Spinal cord (tissue), 10 donors: Measurements from ENCODE around the gene RASAL1. TPM values are rescaled to one million over a fixed set of nuclear protein-coding genes. Genes with fewer than 3 reads are reported as not detected.

ENCODE experiments used
- DNase-seq, 6 donors: peaks; one replicate each; pipeline versions ENCODE4 v3.0.0 to v3.0.0-alpha.2; 2013 to 2015; ENCODE audit warnings: low spot score in 6 of 6, low read depth in 4 of 6
- H3K27ac ChIP-seq: one replicate; pipeline ENCODE4 v1.5.1; 2013; ENCODE audit warnings: low read depth, low read length, control low read depth
- H3K27me3 ChIP-seq: one replicate; pipeline ENCODE4 v1.6.1; 2013; ENCODE audit warnings: low read length; ENCODE audit not compliant: control insufficient read depth, insufficient read depth
- H3K36me3 ChIP-seq: one replicate; pipeline ENCODE4 v1.6.1; 2013; ENCODE audit warnings: low read length; ENCODE audit not compliant: control insufficient read depth, insufficient read depth
- H3K4me1 ChIP-seq: one replicate; pipeline ENCODE4 v1.6.1; 2013; ENCODE audit warnings: low read length; ENCODE audit not compliant: control insufficient read depth, insufficient read depth
- H3K4me3 ChIP-seq: one replicate; pipeline ENCODE4 v1.5.1; 2013; ENCODE audit warnings: low read depth, low read length, control low read depth
- H3K9me3 ChIP-seq: one replicate; pipeline ENCODE4 v1.6.1; 2013; ENCODE audit warnings: low read length; ENCODE audit not compliant: control insufficient read depth, insufficient read depth
- WGBS: methylation state at CpG from one replicate; pipeline ENCODE4 v1.1.5; 2013; ENCODE audit warnings: missing lambda C conversion rate; ENCODE audit not compliant: insufficient coverage; 5-methylcytosine and 5-hydroxymethylcytosine counted together
- polyA plus RNA-seq, 2 donors: library from polyadenylated mRNA; unstranded; fragments of 120-200 nt; gene quantifications; one replicate each; pipeline ENCODE4 v1.2.1, GENCODE V29; 2013; ENCODE audit not compliant: insufficient read length in 2 of 2
- total RNA-seq, 2 donors: library from RNA; depleted of rRNA in 1 of 2; stranded (reverse); fragments of 120-200 nt in 1 of 2; fragments of >200 nt in 1 of 2; gene quantifications; one replicate each; pipeline versions ENCODE4 v1.2.3 to v1.2.4, GENCODE V29; 2013 to 2014
- donor health status: healthy.

RASAL1 gene
- total and polyA plus RNA-seq, 4 donors: 0.72 to 3.0 (median 2.4) TPM

DNA sequence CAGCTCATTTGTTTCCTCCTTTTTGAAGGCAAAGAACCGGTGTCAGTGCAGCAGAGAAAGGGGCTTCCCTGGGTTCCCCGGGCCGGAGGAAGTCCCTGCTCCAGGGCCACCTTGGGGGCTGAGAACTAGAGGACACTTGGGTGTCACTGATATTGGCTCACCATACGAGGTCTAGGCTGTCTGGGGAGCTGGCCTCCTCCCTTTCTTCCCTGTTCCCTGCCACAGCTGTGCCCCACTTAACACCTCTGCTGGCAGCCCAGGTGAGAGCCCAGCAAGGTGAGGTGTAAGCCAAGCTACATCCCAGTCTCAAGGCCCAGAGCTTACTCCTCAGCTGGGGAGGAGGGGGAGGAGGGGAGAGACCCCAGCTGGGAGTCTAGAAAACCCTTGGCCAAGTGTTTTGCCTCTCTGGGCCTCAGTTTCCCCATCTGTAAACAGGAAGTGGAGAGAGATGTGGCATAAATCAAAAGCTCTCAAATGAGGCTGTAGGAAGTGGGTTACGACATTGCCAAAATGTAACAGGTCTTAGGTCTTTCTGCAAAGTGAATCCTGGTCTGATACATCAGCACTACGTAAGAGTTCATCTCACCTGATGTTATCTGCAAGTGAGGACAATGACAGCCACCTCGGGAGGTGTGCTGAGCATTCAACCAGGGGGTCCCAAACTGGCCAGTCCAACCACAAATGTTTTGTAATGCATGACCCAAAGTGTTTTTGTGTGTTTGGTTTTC, 25.5 kb downstream of the RASAL1 start:
- WGBS: 65% methylated on average over 7 of the region's 7 CpGs
- no peak for DNase-seq
- H3K27ac ChIP-seq: no peak overlapping the region
- H3K9me3 ChIP-seq: no peaks in the 10 kb centered on the region
- H3K4me3 ChIP-seq: no peak overlapping the region
- H3K36me3 ChIP-seq: peaks cover 4% of the 10 kb centered on the region
- no peaks in the 10 kb centered on the region for H3K27me3 ChIP-seq
- peaks cover 4% of the 10 kb centered on the region for H3K4me1 ChIP-seq

GRCh38 chr12:113109360-113109759, 26.2 kb downstream of the RASAL1 start:
- Histone ChIP-seq H3K4me3 (no peak overlapping the region), H3K27ac (no peak overlapping the region), H3K36me3 (peaks cover 4% of the 10 kb centered on the region), H3K4me1 (peaks cover 4% of the 10 kb centered on the region), H3K27me3 (no peaks in the 10 kb centered on the region), H3K9me3 (no peaks in the 10 kb centered on the region)
- WGBS: 94% methylated on average over 5 of the region's 5 CpGs
- DNase-seq: no peak

GRCh38 chr12:113108308-113108707, 27.3 kb downstream of the RASAL1 start:
- no CpG with 5 or more reads among the region's 4 CpGs for WGBS
- Histone ChIP-seq H3K27ac (no peak overlapping the region), H3K36me3 (peaks cover 4% of the 10 kb centered on the region), H3K27me3 (no peaks in the 10 kb centered on the region), H3K4me1 (peaks cover 10% of the 10 kb centered on the region), H3K9me3 (no peaks in the 10 kb centered on the region), H3K4me3 (no peak overlapping the region)
- no peak for DNase-seq

DNA sequence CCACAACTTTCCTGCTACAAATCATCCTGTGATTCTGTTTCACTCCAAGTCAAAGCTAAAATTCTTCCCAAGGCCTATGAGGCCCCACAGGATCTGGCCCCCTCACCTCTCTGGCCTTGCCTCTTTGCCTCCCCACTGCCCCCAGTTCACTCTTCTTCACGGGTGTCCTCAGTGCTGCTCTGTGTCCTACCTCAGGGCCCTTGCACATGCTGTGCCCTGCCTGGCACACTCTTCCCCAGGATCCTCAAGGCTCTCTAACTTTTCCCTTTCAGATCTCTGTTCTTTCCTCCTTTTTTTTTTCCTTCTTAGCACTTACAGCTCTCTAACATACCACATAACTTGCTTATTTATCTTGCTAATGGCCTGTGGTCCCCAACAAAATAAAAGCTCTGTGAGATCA, 29.2 kb downstream of the RASAL1 start:
- DNase-seq: no peak
- no peaks in the 10 kb centered on the region for H3K36me3 ChIP-seq
- no peak overlapping the region for H3K4me3 ChIP-seq
- 65% methylated on average over 1 of the region's 1 CpG for WGBS
- no peaks in the 10 kb centered on the region for H3K9me3 ChIP-seq
- H3K27ac ChIP-seq: no peak overlapping the region
- H3K27me3 ChIP-seq: no peaks in the 10 kb centered on the region
- peaks cover 14% of the 10 kb centered on the region for H3K4me1 ChIP-seq

GRCh38 chr12:113105606-113106271, 29.8 kb downstream of the RASAL1 start:
- Histone ChIP-seq H3K4me3 (no peak overlapping the region), H3K27ac (no peak overlapping the region), H3K4me1 (peaks cover 14% of the 10 kb centered on the region), H3K27me3 (no peaks in the 10 kb centered on the region), H3K9me3 (no peaks in the 10 kb centered on the region), H3K36me3 (no peaks in the 10 kb centered on the region)
- 89% methylated on average over 11 of the region's 15 CpGs for WGBS
- DNase-seq: no peak

GRCh38 chr12:113104953-113105510, 30.5 kb downstream of the RASAL1 start:
- 84% methylated on average over 12 of the region's 13 CpGs for WGBS
- no peak overlapping the region for H3K27ac ChIP-seq
- no peaks in the 10 kb centered on the region for H3K9me3 ChIP-seq
- no peaks in the 10 kb centered on the region for H3K36me3 ChIP-seq
- no peaks in the 10 kb centered on the region for H3K27me3 ChIP-seq
- no peak overlapping the region for H3K4me3 ChIP-seq
- DNase-seq: no peak
- H3K4me1 ChIP-seq: peaks cover 14% of the 10 kb centered on the region

GRCh38 chr12:113103756-113104450, 31.7 kb downstream of the RASAL1 start:
- Histone ChIP-seq H3K36me3 (peaks cover 4% of the 10 kb centered on the region), H3K27me3 (no peaks in the 10 kb centered on the region), H3K9me3 (no peaks in the 10 kb centered on the region), H3K4me3 (peak overlapping the region; percentile 18), H3K27ac (no peak overlapping the region), H3K4me1 (peaks cover 15% of the 10 kb centered on the region)
- DNase-seq: peak in 1 of 6 donors; percentile 65
- 3% methylated on average over 38 of the region's 43 CpGs for WGBS

DNA sequence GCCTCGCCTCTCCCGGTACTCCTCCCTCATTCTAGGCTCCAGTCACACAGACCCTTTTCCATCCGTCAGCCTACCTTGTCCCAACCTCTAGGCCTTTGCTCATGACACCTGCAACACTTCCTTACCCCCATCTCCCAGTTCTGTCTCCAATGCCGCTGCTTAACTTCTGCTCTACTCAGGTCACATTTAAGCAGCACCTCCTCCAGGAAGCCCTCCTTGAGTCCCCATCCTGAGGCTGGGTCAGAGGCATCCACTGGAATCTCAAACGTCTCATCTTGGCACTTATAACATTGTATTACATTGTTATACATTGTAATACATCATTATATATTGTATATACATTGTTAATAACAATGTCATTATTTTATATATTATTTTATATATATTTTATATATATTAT, 32.8 kb downstream of the RASAL1 start:
- Histone ChIP-seq H3K4me1 (peaks cover 26% of the 10 kb centered on the region), H3K4me3 (no peak overlapping the region), H3K27ac (no peak overlapping the region), H3K9me3 (no peaks in the 10 kb centered on the region), H3K27me3 (no peaks in the 10 kb centered on the region), H3K36me3 (peaks cover 4% of the 10 kb centered on the region)
- DNase-seq: no peak
- 95% methylated on average over 4 of the region's 5 CpGs for WGBS

DNA sequence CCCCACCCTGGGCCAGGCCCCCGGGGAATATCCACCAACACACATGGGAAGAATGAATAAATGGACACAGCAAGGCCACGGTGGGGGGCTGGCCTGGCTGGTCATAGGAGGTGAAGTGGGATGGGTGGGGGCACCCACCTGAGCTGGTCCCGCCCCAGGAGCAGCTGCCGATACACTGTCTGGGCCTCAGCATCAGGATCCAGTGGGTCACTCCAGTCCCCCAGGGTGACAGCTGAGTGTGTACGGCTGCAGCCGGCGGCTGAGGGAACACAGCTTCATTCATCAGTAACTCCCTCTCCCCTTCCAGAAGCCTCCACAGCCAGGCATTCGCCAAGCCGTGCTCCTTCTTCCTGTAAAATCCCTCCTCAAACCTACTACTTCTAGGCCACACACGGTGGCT, 33.8 kb downstream of the RASAL1 start:
- H3K27ac ChIP-seq: no peak overlapping the region
- H3K4me3 ChIP-seq: no peak overlapping the region
- no peak for DNase-seq
- H3K4me1 ChIP-seq: peaks cover 37% of the 10 kb centered on the region
- no peaks in the 10 kb centered on the region for H3K27me3 ChIP-seq
- no peaks in the 10 kb centered on the region for H3K9me3 ChIP-seq
- WGBS: 63% methylated on average over 9 of the region's 10 CpGs
- H3K36me3 ChIP-seq: peaks cover 12% of the 10 kb centered on the region
